ENCODE results near the gene RAPH1.

The RAPH1 gene

GRCh38 chr2:203412546-203413331, 122.4 kb downstream of the RAPH1 start:
- no peak overlapping the region for H3K27ac ChIP-seq
- TF ChIP-seq, protein P1, sequence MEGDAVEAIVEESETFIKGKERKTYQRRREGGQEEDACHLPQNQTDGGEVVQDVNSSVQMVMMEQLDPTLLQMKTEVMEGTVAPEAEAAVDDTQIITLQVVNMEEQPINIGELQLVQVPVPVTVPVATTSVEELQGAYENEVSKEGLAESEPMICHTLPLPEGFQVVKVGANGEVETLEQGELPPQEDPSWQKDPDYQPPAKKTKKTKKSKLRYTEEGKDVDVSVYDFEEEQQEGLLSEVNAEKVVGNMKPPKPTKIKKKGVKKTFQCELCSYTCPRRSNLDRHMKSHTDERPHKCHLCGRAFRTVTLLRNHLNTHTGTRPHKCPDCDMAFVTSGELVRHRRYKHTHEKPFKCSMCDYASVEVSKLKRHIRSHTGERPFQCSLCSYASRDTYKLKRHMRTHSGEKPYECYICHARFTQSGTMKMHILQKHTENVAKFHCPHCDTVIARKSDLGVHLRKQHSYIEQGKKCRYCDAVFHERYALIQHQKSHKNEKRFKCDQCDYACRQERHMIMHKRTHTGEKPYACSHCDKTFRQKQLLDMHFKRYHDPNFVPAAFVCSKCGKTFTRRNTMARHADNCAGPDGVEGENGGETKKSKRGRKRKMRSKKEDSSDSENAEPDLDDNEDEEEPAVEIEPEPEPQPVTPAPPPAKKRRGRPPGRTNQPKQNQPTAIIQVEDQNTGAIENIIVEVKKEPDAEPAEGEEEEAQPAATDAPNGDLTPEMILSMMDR (IDR thresholded peaks at IDR 0.05) = no peak
- TF ChIP-seq ZFX (IDR thresholded peaks at IDR 0.05; ENCODE audit: borderline replicate concordance) = no peak

GRCh38 chr2:203407496-203407895, 127.6 kb downstream of the RAPH1 start:
- H3K27ac ChIP-seq = no peak overlapping the region
- TF ChIP-seq ZFX (IDR thresholded peaks at IDR 0.05; ENCODE audit: borderline replicate concordance) = no peak
- TF ChIP-seq, protein P1 (IDR thresholded peaks at IDR 0.05) = no peak

DNA sequence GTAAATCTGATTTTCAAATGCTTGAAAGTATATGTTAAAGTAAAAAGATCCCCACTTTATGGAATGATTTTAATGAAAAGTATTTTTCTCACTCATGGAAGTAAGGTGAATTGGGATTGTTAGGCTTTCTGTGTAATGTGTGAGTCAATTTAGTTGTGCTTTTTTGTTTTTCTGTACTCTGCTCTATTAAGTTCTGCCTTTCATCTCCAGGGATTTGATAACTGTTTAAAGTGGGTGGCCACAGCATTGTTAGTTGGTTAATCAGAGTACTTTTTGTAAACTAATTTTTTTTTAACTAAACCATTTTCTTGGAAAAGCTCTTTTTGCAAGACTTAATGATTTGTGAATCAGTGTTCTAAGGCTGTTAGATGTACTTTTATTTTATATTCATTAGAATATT, 130.1 kb downstream of the RAPH1 start:
- H3K27ac ChIP-seq = no peak overlapping the region
- TF ChIP-seq, protein P1 (IDR thresholded peaks at IDR 0.05) = no peak
- no peak for TF ChIP-seq ZFX (IDR thresholded peaks at IDR 0.05; ENCODE audit: borderline replicate concordance)

- no peak overlapping the region for H3K27ac ChIP-seq
- TF ChIP-seq, protein P1 (IDR thresholded peaks at IDR 0.05) = no peak
- TF ChIP-seq ZFX (IDR thresholded peaks at IDR 0.05; ENCODE audit: borderline replicate concordance) = no peak
These were observed 134.1 kb downstream of the RAPH1 start for GRCh38 chr2:203400805-203401585.

DNA sequence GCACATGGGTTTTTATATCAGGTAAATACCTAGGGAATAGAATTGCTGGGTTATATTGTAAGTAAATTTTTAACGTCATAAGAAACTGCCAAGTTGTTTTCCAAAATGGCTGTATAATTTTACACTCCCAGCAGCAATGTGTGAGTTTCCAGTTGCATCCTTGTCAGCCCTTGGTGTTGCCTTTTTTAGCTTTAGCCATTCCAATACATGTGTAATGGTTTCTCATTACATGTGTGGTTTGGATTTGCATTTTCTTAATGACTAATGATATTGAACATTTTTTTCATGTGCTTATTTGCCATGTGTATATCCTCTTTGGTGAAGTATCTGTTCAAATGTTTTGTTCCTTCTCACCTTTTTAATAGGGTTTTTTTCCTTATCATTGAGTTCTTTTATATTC, 136.1 kb downstream of the RAPH1 start:
- TF ChIP-seq, protein P1 (IDR thresholded peaks at IDR 0.05) = no peak
- TF ChIP-seq ZFX (IDR thresholded peaks at IDR 0.05; ENCODE audit: borderline replicate concordance) = no peak
- H3K27ac ChIP-seq = no peak overlapping the region

- TF ChIP-seq, protein P1 (IDR thresholded peaks at IDR 0.05) = peak; percentile 24
- TF ChIP-seq ZFX (IDR thresholded peaks at IDR 0.05; ENCODE audit: borderline replicate concordance) = no peak
- no peak overlapping the region for H3K27ac ChIP-seq
These were observed 138.4 kb downstream of the RAPH1 start for GRCh38 chr2:203396667-203397066.

- TF ChIP-seq ZFX (IDR thresholded peaks at IDR 0.05; ENCODE audit: borderline replicate concordance) = no peak
- TF ChIP-seq, protein P1 (IDR thresholded peaks at IDR 0.05) = no peak
- no peak overlapping the region for H3K27ac ChIP-seq
These were observed 139.2 kb downstream of the RAPH1 start for GRCh38 chr2:203395858-203396257.

Measured in 22Rv1 (cell line).